Thyroid gland (tissue), 4 donors: ENCODE results near the gene ZNF260. TPM values are rescaled to one million over a fixed set of nuclear protein-coding genes. Genes with fewer than 3 reads are reported as not detected.

ENCODE experiments used
- DNase-seq, 2 donors: peaks; one replicate each; pipeline ENCODE4 v3.0.0-alpha.2; 2019
- H3K27ac ChIP-seq, 3 donors: fragments of 200-600 bp; sonication (generic); 1 replicate in 2 of 3; 2 replicates in 1 of 3; pipeline ENCODE4 v1.5.1; 2016 to 2019; ENCODE audit warnings: mild to moderate bottlenecking in 1 of 3, moderate library complexity in 1 of 3
- H3K27me3 ChIP-seq: fragments of 200-600 bp; sonication (generic); one replicate; pipeline ENCODE4 v1.5.1; 2019
- H3K36me3 ChIP-seq, 2 donors: fragments of 200-600 bp; sonication (generic); one replicate each; pipeline ENCODE4 v1.5.1; 2016 to 2019
- H3K4me1 ChIP-seq, 2 donors: fragments of 200-600 bp; sonication (generic); one replicate each; pipeline ENCODE4 v1.5.1; 2017 to 2019
- H3K4me3 ChIP-seq, 3 donors: fragments of 200-600 bp; sonication (generic); replicated peaks in 1 of 3; 1 replicate in 2 of 3; 2 replicates in 1 of 3; pipeline ENCODE4 v1.5.1; 2016; ENCODE audit warnings: mild to moderate bottlenecking in 1 of 3
- H3K9me3 ChIP-seq: fragments of 200-600 bp; sonication (generic); one replicate; pipeline ENCODE4 v1.5.1; 2017
- CTCF ChIP-seq, 6 experiments: fragments of 200-600 bp in 3 of 6; fragments of 450-650 bp in 3 of 6; sonication (generic) in 3 of 6; IDR thresholded peaks; one replicate each; pipeline ENCODE4 v1.5.1; 2016 to 2019; ENCODE audit warnings: antibody characterized with exemption in 6 of 6, mild to moderate bottlenecking in 2 of 6, inconsistent platforms in 1 of 6, moderate library complexity in 1 of 6
- POLR2A ChIP-seq, 2 donors: fragments of 450-650 bp; IDR thresholded peaks; one replicate each; pipeline ENCODE4 v1.6.1; 2017; ENCODE audit warnings: antibody characterized with exemption in 2 of 2, mild to moderate bottlenecking in 2 of 2, moderate library complexity in 1 of 2
- WGBS, 2 donors: methylation state at CpG; one replicate each; pipeline ENCODE4 v1.1.5; 2017; 5-methylcytosine and 5-hydroxymethylcytosine counted together
- intact Hi-C: fragments of 100-400 bp; cut with DNase I; formaldehyde crosslinking; loops from one replicate; pipeline ENCODE4 v1.15.1; 2023
- total RNA-seq, 4 donors: library from RNA; depleted of rRNA; stranded (reverse); fragments of >200 nt; gene quantifications; one replicate each; pipeline ENCODE4 v1.2.3, GENCODE V29; 2016

Gene ZNF260
- total RNA-seq, 4 donors from 2014 or later = 17.3 to 23.4 (median 17.8) TPM

- 62 to 70% methylated on average over 2 of the region's 2 CpGs for WGBS, 2 donors
- Histone ChIP-seq H3K36me3 (no peaks in the 10 kb centered on the region), H3K4me3 (no peak overlapping the region), H3K9me3 (no peaks in the 10 kb centered on the region), H3K4me1 (peaks cover 0 to under 1% of the 10 kb centered on the region in 2 donors), H3K27me3 (no peaks in the 10 kb centered on the region), H3K27ac (no peak overlapping the region)
- intact Hi-C loops = loop anchor here (10.0 kb wide), 1 partner anchor 268 kb away; the partner anchor contains the start of genes ZNF146 and ZNF565
- no peak for DNase-seq
- TF ChIP-seq POLR2A (IDR thresholded peaks at IDR 0.05) (no peak), CTCF (IDR thresholded peaks at IDR 0.05) (no peak)
These were observed 45.2 kb downstream of the ZNF260 start for GRCh38 chr19:36482876-36483275.

Other genes with a start within 250 kb of the ZNF260 start
- 10 to 100 TPM in 2 of 4 donors, 1 to 10 TPM in 2; 8.6 to 14.9 (median 10.5) TPM for gene ZFP14, start 149.1 kb downstream of the ZNF260 start, total RNA-seq
- 10 to 100 TPM in 1 of 4 donors, 1 to 10 TPM in 3; 8.2 to 11.0 (median 9.1) TPM for gene ZFP82, start 109.6 kb downstream of the ZNF260 start, total RNA-seq
- 10 to 100 TPM; 17.7 to 22.2 (median 18.5) TPM for gene ZNF566, start 38.7 kb downstream of the ZNF260 start, total RNA-seq
- 10 to 100 TPM; 11.4 to 19.5 (median 15.2) TPM for gene ZNF529, start 45.0 kb upstream of the ZNF260 start, total RNA-seq
- gene ZNF382, start 77.0 kb upstream of the ZNF260 start, total RNA-seq = 10 to 100 TPM; 11.3 to 30.5 (median 19.0) TPM
- 10 to 100 TPM; 13.2 to 19.5 (median 16.2) TPM for gene ZNF461, start 138.6 kb upstream of the ZNF260 start, total RNA-seq
- gene ZNF567, start 159.3 kb upstream of the ZNF260 start, total RNA-seq = 10 to 100 TPM in 3 of 4 donors, 1 to 10 TPM in 1; 8.0 to 27.9 (median 14.3) TPM
- 1 to 10 TPM; 2.4 to 4.8 (median 3.7) TPM for gene ZNF850, start 244.5 kb upstream of the ZNF260 start, total RNA-seq